Activated CD4-positive, alpha-beta memory T cell treated with anti-CD3 and anti-CD28 coated beads for 36 hours (primary cell): ENCODE data around the gene GGT5. TPM values are rescaled to one million over a fixed set of nuclear protein-coding genes. Genes with fewer than 3 reads are reported as not detected.
"Not testable (repeated sequence)": the region's sequence is repeated elsewhere in the genome, so short reads cannot be mapped to it uniquely, and the experiment has no call there.

Experiments used
- CTCF ChIA-PET: fragments of 350-600 bp; sonication (Branson Sonifier 250); formaldehyde crosslinking; loops from one replicate; lab custom pipeline; 2021; ENCODE audit warnings: antibody characterized with exemption, inconsistent platforms; lab: Charles Lee
- POLR2A ChIA-PET: fragments of 350-600 bp; sonication (Branson Sonifier 250); formaldehyde crosslinking; loops from one replicate; lab custom pipeline; 2021; ENCODE audit warnings: antibody characterized with exemption; lab: Charles Lee
- DNase-seq: peaks from one replicate; pipeline ENCODE4 v3.0.0-alpha.2; 2020
- H3K27ac Mint-ChIP-seq: one replicate; pipeline ENCODE4 v1.8.0; 2021; ENCODE audit warnings: mixed read lengths
- H3K27me3 Mint-ChIP-seq: one replicate; pipeline ENCODE4 v1.8.0; 2021; ENCODE audit warnings: mixed read lengths
- H3K36me3 Mint-ChIP-seq: one replicate; pipeline ENCODE4 v1.8.0; 2021; ENCODE audit warnings: mixed read lengths
- H3K4me1 Mint-ChIP-seq: one replicate; pipeline ENCODE4 v1.8.0; 2021; ENCODE audit warnings: low read depth, mixed read lengths
- H3K4me3 Mint-ChIP-seq: one replicate; pipeline ENCODE4 v1.8.0; 2021; ENCODE audit warnings: mild to moderate bottlenecking, mixed read lengths
- H3K9me3 Mint-ChIP-seq: one replicate; pipeline ENCODE4 v1.8.0; 2021; ENCODE audit warnings: mixed read lengths
- intact Hi-C: fragments of 100-400 bp; cut with micrococcal nuclease; formaldehyde crosslinking; loops from one replicate; pipeline ENCODE4 v1.15.1; 2023
- total RNA-seq, 2 experiments: library from RNA; stranded (reverse); gene quantifications; one replicate each; pipeline ENCODE4 v1.2.3, GENCODE V29; 2021

The GGT5 gene
- total RNA-seq, 2 experiments from 2014 or later, result not detected

- intact Hi-C loops, result no loop called here
These were observed 61.4 kb downstream of the GGT5 start for GRCh38 chr22:24183321-24184031.

GRCh38 chr22:24182900-24183246 lies 62.0 kb downstream of the GGT5 start:
- H3K27ac Mint-ChIP-seq, H3K4me1 Mint-ChIP-seq, intact Hi-C loops, CTCF ChIA-PET, H3K36me3 Mint-ChIP-seq, POLR2A ChIA-PET, H3K27me3 Mint-ChIP-seq, DNase-seq, H3K4me3 Mint-ChIP-seq, H3K9me3 Mint-ChIP-seq: not testable (repeated sequence)

More at GRCh38 chr22:24183321-24184031, 61.4 kb downstream of the GGT5 start:
- H3K4me3 Mint-ChIP-seq, result no peak overlapping the region
- DNase-seq, result no peak
- H3K36me3 Mint-ChIP-seq, result no peaks in the 10 kb centered on the region
- CTCF ChIA-PET, result interaction anchor here (1.0 kb wide), 1 partner anchor 9 kb away, joined by 4 read pairs; no protein-coding TSS in a partner anchor
- no peaks in the 10 kb centered on the region for H3K4me1 Mint-ChIP-seq
- H3K27me3 Mint-ChIP-seq, result no peaks in the 10 kb centered on the region
- no peaks in the 10 kb centered on the region for H3K9me3 Mint-ChIP-seq
- H3K27ac Mint-ChIP-seq, result no peak overlapping the region
- POLR2A ChIA-PET, result no interaction called here

GRCh38 chr22:24181996-24182899 lies 62.6 kb downstream of the GGT5 start:
- ChIA-PET POLR2A (no interaction called here), CTCF (no interaction called here)
- no peaks in the 10 kb centered on the region for H3K4me1 Mint-ChIP-seq
- H3K4me3 Mint-ChIP-seq, result no peak overlapping the region
- no peaks in the 10 kb centered on the region for H3K9me3 Mint-ChIP-seq
- no peak overlapping the region for H3K27ac Mint-ChIP-seq
- H3K27me3 Mint-ChIP-seq, result no peaks in the 10 kb centered on the region
- H3K36me3 Mint-ChIP-seq, result peaks cover 2% of the 10 kb centered on the region
- DNase-seq, result no peak
- intact Hi-C loops, result no loop called here

- H3K36me3 Mint-ChIP-seq, result peaks cover 2% of the 10 kb centered on the region
- no peak within 1 kb of the TSS for H3K27ac Mint-ChIP-seq
- intact Hi-C loops, result no loop called here
- DNase-seq, result no peak
- no peaks in the 10 kb centered on the region for H3K4me1 Mint-ChIP-seq
- H3K9me3 Mint-ChIP-seq, result no peaks in the 10 kb centered on the region
- ChIA-PET POLR2A (interaction anchor here (0.9 kb wide), 1 partner anchor 48 kb away, joined by 3 read pairs; no protein-coding TSS in a partner anchor), CTCF (interaction anchor here (1.7 to 8.3 kb wide), 2 partner anchors 25 to 50 kb away, joined by 4 to 102 read pairs; no protein-coding TSS in a partner anchor)
- no peak within 1 kb of the TSS for H3K4me3 Mint-ChIP-seq
- no peaks in the 10 kb centered on the region for H3K27me3 Mint-ChIP-seq
These were observed 63.5 kb downstream of the GGT5 start, which contains the start of gene SUSD2 for GRCh38 chr22:24181088-24181995. TSS of gene SUSD2 (plus strand) at chr22:24181487. CDS start at chr22:24181520, 33 bp downstream.

GRCh38 chr22:24180316-24181087 lies 64.4 kb downstream of the GGT5 start:
- DNase-seq, result no peak
- CTCF ChIA-PET, result interaction anchor here (1.7 to 8.3 kb wide), 2 partner anchors 24 to 51 kb away, joined by 4 to 102 read pairs; no protein-coding TSS in a partner anchor
- H3K9me3 Mint-ChIP-seq, result no peaks in the 10 kb centered on the region
- H3K4me3 Mint-ChIP-seq, result no peak overlapping the region
- no peak overlapping the region for H3K27ac Mint-ChIP-seq
- H3K4me1 Mint-ChIP-seq, result no peaks in the 10 kb centered on the region
- peaks cover 2% of the 10 kb centered on the region for H3K36me3 Mint-ChIP-seq
- POLR2A ChIA-PET, result interaction anchor here (0.9 kb wide), 1 partner anchor 47 kb away, joined by 3 read pairs; no protein-coding TSS in a partner anchor
- no peaks in the 10 kb centered on the region for H3K27me3 Mint-ChIP-seq
- intact Hi-C loops, result no loop called here

- no peak for DNase-seq
- intact Hi-C loops, result no loop called here
- no peak overlapping the region for H3K27ac Mint-ChIP-seq
- CTCF ChIA-PET, result interaction anchor here (0.8 to 8.3 kb wide), 4 partner anchors 13 to 75 kb away, joined by 3 to 102 read pairs (median 4); no protein-coding TSS in a partner anchor
- POLR2A ChIA-PET, result no interaction called here
- no peaks in the 10 kb centered on the region for H3K9me3 Mint-ChIP-seq
- H3K4me3 Mint-ChIP-seq, result no peak overlapping the region
- peaks cover 3% of the 10 kb centered on the region for H3K36me3 Mint-ChIP-seq
- H3K27me3 Mint-ChIP-seq, result no peaks in the 10 kb centered on the region
- no peaks in the 10 kb centered on the region for H3K4me1 Mint-ChIP-seq
These were observed 65.2 kb downstream of the GGT5 start for GRCh38 chr22:24179478-24180210.

- no peaks in the 10 kb centered on the region for H3K27me3 Mint-ChIP-seq
- H3K9me3 Mint-ChIP-seq, result no peaks in the 10 kb centered on the region
- intact Hi-C loops, result no loop called here
- ChIA-PET CTCF (interaction anchor here (0.8 to 8.3 kb wide), 4 partner anchors 12 to 74 kb away, joined by 3 to 102 read pairs (median 4); no protein-coding TSS in a partner anchor), POLR2A (no interaction called here)
- no peaks in the 10 kb centered on the region for H3K4me1 Mint-ChIP-seq
- no peak overlapping the region for H3K4me3 Mint-ChIP-seq
- peaks cover 3% of the 10 kb centered on the region for H3K36me3 Mint-ChIP-seq
- DNase-seq, result no peak
- no peak overlapping the region for H3K27ac Mint-ChIP-seq
These were observed 66.1 kb downstream of the GGT5 start for GRCh38 chr22:24178502-24179440.

GRCh38 chr22:24178021-24178431 lies 66.9 kb downstream of the GGT5 start:
- peaks cover 4% of the 10 kb centered on the region for H3K36me3 Mint-ChIP-seq
- no peaks in the 10 kb centered on the region for H3K27me3 Mint-ChIP-seq
- no peak overlapping the region for H3K27ac Mint-ChIP-seq
- no peak overlapping the region for H3K4me3 Mint-ChIP-seq
- no peak for DNase-seq
- ChIA-PET POLR2A (no interaction called here), CTCF (interaction anchor here (8.3 kb wide), 1 partner anchor 21 kb away, joined by 102 read pairs; no protein-coding TSS in a partner anchor)
- H3K9me3 Mint-ChIP-seq, result no peaks in the 10 kb centered on the region
- no peaks in the 10 kb centered on the region for H3K4me1 Mint-ChIP-seq
- intact Hi-C loops, result no loop called here

- intact Hi-C loops, result no loop called here
- Mint-ChIP-seq H3K27me3 (no peaks in the 10 kb centered on the region), H3K9me3 (no peaks in the 10 kb centered on the region), H3K4me3 (no peak overlapping the region), H3K4me1 (no peaks in the 10 kb centered on the region), H3K27ac (no peak overlapping the region), H3K36me3 (peaks cover 4% of the 10 kb centered on the region)
- ChIA-PET CTCF (interaction anchor here (8.3 kb wide), 1 partner anchor 21 kb away, joined by 102 read pairs; no protein-coding TSS in a partner anchor), POLR2A (no interaction called here)
- DNase-seq, result no peak
These were observed 67.4 kb downstream of the GGT5 start for GRCh38 chr22:24177456-24177855.
